Cardiac muscle cell (in vitro differentiated cells and primary cell): ENCODE measurements around the gene TERB1. TPM values are rescaled to one million over a fixed set of nuclear protein-coding genes. Genes with fewer than 3 reads are reported as not detected.

ENCODE experiments used
- DNase-seq, 2 donors: peaks; one replicate each; pipeline versions ENCODE4 v3.0.0 to v3.0.0-alpha.2; 2010 to 2017; ENCODE audit warnings: low read depth in 1 of 2, low spot score in 1 of 2
- H3K27ac ChIP-seq: fragments of 200-600 bp; sonication (generic); 2 replicates; pipeline ENCODE4 v1.5.1; 2016
- H3K27me3 ChIP-seq: fragments of 200-600 bp; sonication (generic); 2 replicates; pipeline ENCODE4 v1.6.0; 2016; ENCODE audit warnings: control low read depth
- H3K36me3 ChIP-seq: fragments of 200-600 bp; sonication (generic); 2 replicates; pipeline ENCODE4 v1.5.1; 2016; ENCODE audit warnings: control low read depth
- H3K4me1 ChIP-seq: fragments of 200-600 bp; sonication (generic); 2 replicates; pipeline ENCODE4 v1.8.1; 2017; ENCODE audit warnings: low read depth, mild to moderate bottlenecking, mixed run types
- H3K4me3 ChIP-seq: fragments of 200-600 bp; sonication (generic); 2 replicates; pipeline ENCODE4 v1.5.1; 2016; ENCODE audit warnings: mild to moderate bottlenecking
- H3K9me3 ChIP-seq: fragments of 200-600 bp; sonication (generic); 2 replicates; pipeline ENCODE4 v1.5.1; 2017; ENCODE audit warnings: low read depth, mild to moderate bottlenecking, control low read depth
- polyA plus RNA-seq: library from polyadenylated mRNA; unstranded; fragments of >200 nt; fragmentation: Nextera tagmentation; extraction: Ambion mirVana; gene quantifications from 2 replicates; pipeline ENCODE4 v1.2.1, GENCODE V29; 2016
- total RNA-seq: library from RNA; depleted of rRNA; stranded (reverse); fragments of >200 nt; gene quantifications from 2 replicates; pipeline ENCODE4 v1.2.3, GENCODE V29; 2016
- TF ChIP-seq, protein P1 (sequence below): IDR thresholded peaks from 2 replicates; pipeline ENCODE4 v1.5.1; 2012; ENCODE audit warnings: low read depth, mild to moderate bottlenecking, low read length

Gene TERB1
- total and polyA plus RNA-seq, 2 experiments from 2014 or later: not detected

DNA sequence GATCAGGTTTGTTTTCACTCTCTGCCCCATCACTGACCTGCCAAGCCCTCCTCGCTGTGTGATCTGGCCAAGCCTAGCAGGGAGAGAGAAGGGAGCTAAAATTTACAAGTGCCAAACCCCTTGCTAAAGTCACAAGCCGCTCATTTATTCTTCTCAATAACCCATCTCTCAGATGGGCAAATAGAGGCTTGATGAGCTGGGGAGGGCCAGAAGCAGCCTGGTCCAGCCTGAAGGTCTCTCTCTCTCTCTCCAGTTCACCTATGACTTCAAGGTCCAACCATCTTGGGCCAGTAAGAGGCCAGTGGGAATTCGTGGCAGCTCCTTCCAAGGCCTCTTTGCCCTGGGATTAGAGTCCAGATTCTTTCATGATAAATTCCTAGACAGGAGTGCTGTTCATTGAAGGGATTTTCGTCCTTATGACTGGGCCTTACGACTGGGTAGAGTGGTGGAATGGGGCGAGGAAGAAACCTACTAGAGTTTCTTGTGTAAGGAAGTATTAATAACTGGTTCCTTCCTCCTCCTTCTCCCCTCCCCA is 46.2 kb upstream of the TERB1 start:
- Histone ChIP-seq H3K27me3 (peaks cover 55% of the 10 kb centered on the region), H3K36me3 (no peaks in the 10 kb centered on the region), H3K27ac (no peak overlapping the region), H3K4me3 (no peak overlapping the region), H3K4me1 (peaks cover 6% of the 10 kb centered on the region), H3K9me3 (no peaks in the 10 kb centered on the region)
- no peak for DNase-seq
- TF ChIP-seq, protein P1, sequence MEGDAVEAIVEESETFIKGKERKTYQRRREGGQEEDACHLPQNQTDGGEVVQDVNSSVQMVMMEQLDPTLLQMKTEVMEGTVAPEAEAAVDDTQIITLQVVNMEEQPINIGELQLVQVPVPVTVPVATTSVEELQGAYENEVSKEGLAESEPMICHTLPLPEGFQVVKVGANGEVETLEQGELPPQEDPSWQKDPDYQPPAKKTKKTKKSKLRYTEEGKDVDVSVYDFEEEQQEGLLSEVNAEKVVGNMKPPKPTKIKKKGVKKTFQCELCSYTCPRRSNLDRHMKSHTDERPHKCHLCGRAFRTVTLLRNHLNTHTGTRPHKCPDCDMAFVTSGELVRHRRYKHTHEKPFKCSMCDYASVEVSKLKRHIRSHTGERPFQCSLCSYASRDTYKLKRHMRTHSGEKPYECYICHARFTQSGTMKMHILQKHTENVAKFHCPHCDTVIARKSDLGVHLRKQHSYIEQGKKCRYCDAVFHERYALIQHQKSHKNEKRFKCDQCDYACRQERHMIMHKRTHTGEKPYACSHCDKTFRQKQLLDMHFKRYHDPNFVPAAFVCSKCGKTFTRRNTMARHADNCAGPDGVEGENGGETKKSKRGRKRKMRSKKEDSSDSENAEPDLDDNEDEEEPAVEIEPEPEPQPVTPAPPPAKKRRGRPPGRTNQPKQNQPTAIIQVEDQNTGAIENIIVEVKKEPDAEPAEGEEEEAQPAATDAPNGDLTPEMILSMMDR: no peak

DNA sequence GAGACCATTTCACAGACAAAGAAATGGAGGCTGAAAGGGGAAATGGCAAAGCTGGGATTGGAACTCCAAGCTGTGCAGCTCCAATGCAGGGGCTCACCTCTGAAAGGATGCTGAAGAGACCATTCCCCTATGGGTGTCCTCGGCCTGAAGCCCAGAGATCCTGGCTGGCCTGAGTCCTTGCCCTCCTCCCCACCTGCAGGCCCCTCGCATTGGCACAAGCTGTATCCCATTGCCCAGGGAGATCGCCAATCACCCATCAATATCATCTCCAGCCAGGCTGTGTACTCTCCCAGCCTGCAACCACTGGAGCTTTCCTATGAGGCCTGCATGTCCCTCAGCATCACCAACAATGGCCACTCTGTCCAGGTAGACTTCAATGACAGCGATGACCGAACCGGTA is 45.4 kb upstream of the TERB1 start:
- Histone ChIP-seq H3K27ac (no peak overlapping the region), H3K36me3 (no peaks in the 10 kb centered on the region), H3K27me3 (peaks cover 63% of the 10 kb centered on the region), H3K4me1 (peaks cover 6% of the 10 kb centered on the region), H3K9me3 (no peaks in the 10 kb centered on the region), H3K4me3 (no peak overlapping the region)
- TF ChIP-seq, protein P1: no peak
- no peak for DNase-seq

DNA sequence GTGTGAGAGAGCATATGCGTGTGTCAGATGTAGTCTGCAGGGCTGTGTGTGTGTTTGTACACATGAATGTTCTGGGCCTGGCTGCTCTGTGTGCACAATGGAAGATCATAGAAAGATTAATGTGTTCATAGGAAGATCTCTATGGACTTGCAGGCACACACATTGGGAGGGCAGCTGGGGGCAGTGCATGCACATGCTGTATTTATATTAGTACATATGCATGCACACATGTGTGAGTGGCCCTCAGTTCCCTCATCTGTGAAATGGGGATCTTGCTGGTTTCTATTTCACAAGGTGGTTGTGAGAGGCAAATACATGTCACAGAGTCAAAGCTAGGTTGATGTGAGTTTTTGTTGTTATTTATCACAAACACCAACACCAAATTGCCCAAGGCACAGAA is 44.9 kb upstream of the TERB1 start:
- H3K27ac ChIP-seq: no peak overlapping the region
- no peak overlapping the region for H3K4me3 ChIP-seq
- no peaks in the 10 kb centered on the region for H3K9me3 ChIP-seq
- DNase-seq: no peak
- H3K4me1 ChIP-seq: peaks cover 6% of the 10 kb centered on the region
- no peaks in the 10 kb centered on the region for H3K36me3 ChIP-seq
- H3K27me3 ChIP-seq: peaks cover 69% of the 10 kb centered on the region
- TF ChIP-seq, protein P1: no peak

DNA sequence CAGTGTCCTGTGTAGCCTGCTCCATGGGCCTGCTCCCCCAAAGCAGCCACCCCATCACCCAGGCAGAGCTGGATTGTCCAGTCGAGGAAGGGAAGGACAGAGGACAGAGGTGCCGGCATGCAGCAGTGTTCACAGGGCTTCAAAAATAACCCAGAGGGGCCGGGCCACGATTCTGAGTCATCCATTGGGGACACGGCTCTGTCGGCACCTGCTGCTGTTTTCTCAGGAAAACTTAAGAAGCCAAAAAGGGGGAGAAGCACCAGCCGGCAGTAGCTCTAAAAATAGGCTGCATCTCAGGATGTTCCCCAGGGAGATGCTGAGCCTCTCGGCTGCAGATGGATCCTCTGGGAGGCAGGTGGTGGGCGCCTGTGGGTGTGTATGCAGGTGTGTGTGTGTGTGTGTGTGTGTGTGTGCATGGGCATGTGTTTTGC is 44.4 kb upstream of the TERB1 start:
- TF ChIP-seq, protein P1: no peak
- no peaks in the 10 kb centered on the region for H3K36me3 ChIP-seq
- peaks cover 73% of the 10 kb centered on the region for H3K27me3 ChIP-seq
- H3K9me3 ChIP-seq: no peaks in the 10 kb centered on the region
- no peak overlapping the region for H3K27ac ChIP-seq
- H3K4me3 ChIP-seq: no peak overlapping the region
- DNase-seq: no peak
- H3K4me1 ChIP-seq: peaks cover 6% of the 10 kb centered on the region

DNA sequence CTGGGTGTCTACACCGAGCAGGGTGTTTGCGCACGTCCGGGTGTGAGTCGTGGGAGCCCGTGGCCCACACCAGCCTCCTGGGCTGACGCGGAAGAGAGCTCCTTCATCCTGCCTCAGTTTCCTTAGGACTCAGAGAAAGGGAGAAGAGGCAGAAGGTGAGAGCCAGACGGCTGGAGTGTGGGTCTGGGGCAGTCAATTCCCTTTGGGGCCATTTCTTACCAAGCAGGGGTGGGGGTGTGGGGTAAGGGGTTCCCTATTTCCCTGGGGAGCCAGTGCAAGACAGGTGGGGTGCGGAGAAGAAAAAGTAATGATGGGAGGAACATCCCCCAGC is 43.7 kb upstream of the TERB1 start:
- TF ChIP-seq, protein P1: no peak

More for the DNA sequence above, 43.7 kb upstream of the TERB1 start:
- H3K36me3 ChIP-seq: no peaks in the 10 kb centered on the region
- peaks cover 76% of the 10 kb centered on the region for H3K27me3 ChIP-seq
- no peak overlapping the region for H3K27ac ChIP-seq
- H3K4me3 ChIP-seq: peak overlapping the region; percentile 38
- no peaks in the 10 kb centered on the region for H3K9me3 ChIP-seq
- no peak for DNase-seq
- H3K4me1 ChIP-seq: peaks cover 6% of the 10 kb centered on the region
